Smooth muscle cell (in vitro differentiated cells): ENCODE data around the gene MRC2. TPM values are rescaled to one million over a fixed set of nuclear protein-coding genes. Genes with fewer than 3 reads are reported as not detected.
"Not testable (repeated sequence)": the region's sequence is repeated elsewhere in the genome, so short reads cannot be mapped to it uniquely, and the experiment has no call there.

Source experiments
- DNase-seq: peaks from one replicate; lab custom pipeline; 2025; ENCODE audit not compliant: unreplicated experiment; lab: John Stamatoyannopoulos, UW
- H2AFZ ChIP-seq: fragments of 200-600 bp; sonication (generic); 2 replicates; pipeline ENCODE4 v1.6.0; 2016; ENCODE audit warnings: antibody characterized with exemption, low read depth, mild to moderate bottlenecking
- H3F3A ChIP-seq: fragments of 200-600 bp; sonication (generic); 2 replicates; pipeline ENCODE4 v1.6.0; 2017; ENCODE audit warnings: antibody characterized with exemption, low read depth
- H3K27ac ChIP-seq: fragments of 200-600 bp; sonication (generic); 2 replicates; pipeline ENCODE4 v1.5.1; 2016; ENCODE audit warnings: low read depth, mild to moderate bottlenecking
- H3K27me3 ChIP-seq: fragments of 200-600 bp; sonication (generic); 2 replicates; pipeline ENCODE4 v1.6.1; 2016; ENCODE audit warnings: low read depth, mild to moderate bottlenecking
- H3K36me3 ChIP-seq: fragments of 200-600 bp; sonication (generic); 2 replicates; pipeline ENCODE4 v1.5.1; 2016; ENCODE audit warnings: low read depth
- H3K4me1 ChIP-seq: fragments of 200-600 bp; sonication (generic); 2 replicates; pipeline ENCODE4 v1.5.1; 2016; ENCODE audit warnings: low read depth
- H3K4me2 ChIP-seq: fragments of 200-600 bp; sonication (generic); 2 replicates; pipeline ENCODE4 v1.6.0; 2016; ENCODE audit warnings: mild to moderate bottlenecking
- H3K4me3 ChIP-seq: fragments of 200-600 bp; sonication (generic); 2 replicates; pipeline ENCODE4 v1.5.1; 2016; ENCODE audit warnings: mild to moderate bottlenecking
- H3K79me2 ChIP-seq: fragments of 200-600 bp; sonication (generic); 2 replicates; pipeline ENCODE4 v1.6.0; 2016; ENCODE audit warnings: low read depth, mild to moderate bottlenecking
- H3K9ac ChIP-seq: fragments of 200-600 bp; sonication (generic); 2 replicates; pipeline ENCODE4 v1.6.0; 2016; ENCODE audit warnings: low read depth
- H3K9me3 ChIP-seq: fragments of 200-600 bp; sonication (generic); replicated peaks from 2 replicates; pipeline ENCODE4 v1.5.1; 2016; ENCODE audit warnings: low read depth
- H4K20me1 ChIP-seq: fragments of 200-600 bp; sonication (generic); 2 replicates; pipeline ENCODE4 v1.6.0; 2016; ENCODE audit warnings: low read depth
- CTCF ChIP-seq: fragments of 200-600 bp; sonication (generic); IDR thresholded peaks from 2 replicates; pipeline ENCODE4 v1.5.1; 2017; ENCODE audit warnings: borderline replicate concordance, mild to moderate bottlenecking, antibody characterized with exemption; ENCODE audit not compliant: insufficient read depth, poor library complexity, severe bottlenecking
- WGBS: methylation state at CpG from one replicate; pipeline ENCODE4 v1.1.7; 2016; ENCODE audit warnings: low lambda C conversion rate; 5-methylcytosine and 5-hydroxymethylcytosine counted together
- polyA plus RNA-seq: library from polyadenylated mRNA; unstranded; fragments of >200 nt; fragmentation: Nextera tagmentation; extraction: Ambion mirVana; gene quantifications from 2 replicates; pipeline ENCODE4 v1.2.1, GENCODE V29; 2016
- total RNA-seq: library from RNA; depleted of rRNA; stranded (reverse); fragments of >200 nt; gene quantifications from 2 replicates; pipeline ENCODE4 v1.2.3, GENCODE V29; 2014

MRC2 gene
- total and polyA plus RNA-seq, 2 experiments from 2014 or later = 177 to 489 TPM

GRCh38 chr17:62581764-62582163 lies 45.7 kb upstream of the MRC2 start:
- WGBS = 5% methylated on average over 1 of the region's 1 CpG
- Histone ChIP-seq H3K27me3 (no peaks in the 10 kb centered on the region), H3K4me3 (no peak overlapping the region), H3K4me1 (no peaks in the 10 kb centered on the region), H3F3A (peaks cover 4% of the 10 kb centered on the region), H3K9ac (no peak overlapping the region), H2AFZ (no peak overlapping the region), H4K20me1 (no peaks in the 10 kb centered on the region), H3K79me2 (peaks cover 6% of the 10 kb centered on the region), H3K9me3 (no peaks in the 10 kb centered on the region), H3K4me2 (no peak overlapping the region), H3K27ac (no peak overlapping the region), H3K36me3 (peaks cover 5% of the 10 kb centered on the region)
- DNase-seq = no peak
- TF ChIP-seq CTCF = no peak

DNA sequence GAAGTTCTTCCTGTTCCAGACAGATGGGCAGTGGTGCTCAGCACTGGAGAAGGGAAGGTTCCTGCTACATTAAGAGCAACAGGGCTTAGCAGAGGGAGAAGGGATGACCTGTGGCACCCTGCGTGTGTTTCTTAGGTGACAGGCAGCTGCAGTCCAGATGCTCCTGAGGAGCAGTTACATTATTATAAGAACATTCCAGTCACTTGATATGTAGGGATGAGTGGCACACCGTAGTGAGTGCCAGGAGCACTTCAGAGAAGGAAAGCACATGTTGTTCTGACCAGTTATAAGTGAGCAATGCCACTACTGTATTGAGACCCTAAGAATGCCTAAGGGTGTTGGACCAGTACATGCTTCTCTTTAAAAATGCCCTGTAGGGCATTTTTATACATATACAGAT lies 39.9 kb upstream of the MRC2 start:
- H3K36me3 ChIP-seq = no peaks in the 10 kb centered on the region
- no peak for DNase-seq
- H3K4me2 ChIP-seq = no peak overlapping the region
- peaks cover 8% of the 10 kb centered on the region for H4K20me1 ChIP-seq
- no peaks in the 10 kb centered on the region for H3K4me1 ChIP-seq
- peaks cover 6% of the 10 kb centered on the region for H3K79me2 ChIP-seq
- no peaks in the 10 kb centered on the region for H3K9me3 ChIP-seq
- H3K4me3 ChIP-seq = no peak overlapping the region
- TF ChIP-seq CTCF = no peak
- no peak overlapping the region for H3K9ac ChIP-seq
- WGBS = 96% methylated on average over 2 of the region's 2 CpGs
- no peaks in the 10 kb centered on the region for H3F3A ChIP-seq
- no peaks in the 10 kb centered on the region for H3K27me3 ChIP-seq
- H2AFZ ChIP-seq = no peak overlapping the region
- no peak overlapping the region for H3K27ac ChIP-seq

DNA sequence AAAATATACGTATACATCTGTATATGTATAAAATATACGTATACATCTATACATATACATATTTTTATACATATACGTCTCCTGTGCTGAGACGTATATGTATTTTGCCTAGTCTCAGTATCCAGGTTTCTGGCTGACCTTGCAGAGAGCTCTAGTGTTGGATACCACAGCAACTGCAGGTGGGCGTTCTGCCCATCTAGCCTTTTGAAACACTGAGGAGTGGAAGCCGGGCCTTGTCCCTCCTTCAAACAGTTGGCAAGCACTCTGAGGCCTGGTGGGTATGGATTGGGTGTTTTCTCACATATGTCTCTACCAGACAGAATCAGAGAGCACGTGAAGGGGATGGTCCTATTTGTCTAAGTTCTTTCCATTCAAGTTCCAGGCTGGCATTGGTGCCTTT lies 39.4 kb upstream of the MRC2 start:
- no peak for TF ChIP-seq CTCF
- no peak for DNase-seq
- Histone ChIP-seq H2AFZ (no peak overlapping the region), H3K9ac (no peak overlapping the region), H4K20me1 (peaks cover 8% of the 10 kb centered on the region), H3K27ac (no peak overlapping the region), H3K4me2 (no peak overlapping the region), H3K79me2 (peaks cover 6% of the 10 kb centered on the region), H3K9me3 (no peaks in the 10 kb centered on the region), H3K36me3 (no peaks in the 10 kb centered on the region), H3K27me3 (no peaks in the 10 kb centered on the region), H3F3A (no peaks in the 10 kb centered on the region), H3K4me3 (no peak overlapping the region), H3K4me1 (no peaks in the 10 kb centered on the region)
- WGBS = 98% methylated on average over 7 of the region's 7 CpGs

- Histone ChIP-seq H3K4me2 (no peak overlapping the region), H3K4me3 (no peak overlapping the region), H3K79me2 (peaks cover 10% of the 10 kb centered on the region), H3K9ac (no peak overlapping the region), H3F3A (peaks cover under 1% of the 10 kb centered on the region), H3K9me3 (no peaks in the 10 kb centered on the region), H3K27me3 (no peaks in the 10 kb centered on the region), H3K27ac (no peak overlapping the region), H3K36me3 (peaks cover 9% of the 10 kb centered on the region), H3K4me1 (no peaks in the 10 kb centered on the region), H4K20me1 (peaks cover 8% of the 10 kb centered on the region), H2AFZ (no peak overlapping the region)
- no peak for DNase-seq
- no peak for TF ChIP-seq CTCF
- WGBS = 92% methylated on average over 6 of the region's 6 CpGs
These were observed 36.1 kb upstream of the MRC2 start for GRCh38 chr17:62591333-62591732.

GRCh38 chr17:62591822-62592221 lies 35.6 kb upstream of the MRC2 start:
- not testable (repeated sequence) for H3K4me1 ChIP-seq, H3K9ac ChIP-seq, H2AFZ ChIP-seq, H3K4me2 ChIP-seq, H3F3A ChIP-seq, DNase-seq, H3K27me3 ChIP-seq, H3K4me3 ChIP-seq, H3K9me3 ChIP-seq, H3K79me2 ChIP-seq, H3K27ac ChIP-seq, H4K20me1 ChIP-seq
- 92% methylated on average over 11 of the region's 11 CpGs for WGBS
- H3K36me3 ChIP-seq = peaks cover 14% of the 10 kb centered on the region
